Peyer's patch (tissue), 4 donors: ENCODE measurements around the gene INHBE. TPM values are rescaled to one million over a fixed set of nuclear protein-coding genes. Genes with fewer than 3 reads are reported as not detected.

Source experiments
- DNase-seq, 3 donors: peaks; one replicate each; pipeline ENCODE4 v3.0.0-alpha.2; 2017 to 2019
- H3K27ac ChIP-seq, 4 donors: fragments of 200-600 bp; sonication (generic); one replicate each; pipeline ENCODE4 v1.5.1; 2016 to 2019
- H3K27me3 ChIP-seq, 2 donors: fragments of 200-600 bp; sonication (generic); one replicate each; pipeline ENCODE4 v1.5.1; 2019
- H3K36me3 ChIP-seq, 3 donors: fragments of 200-600 bp; sonication (generic); one replicate each; pipeline ENCODE4 v1.5.1; 2016 to 2019
- H3K4me1 ChIP-seq, 4 donors: fragments of 200-600 bp; sonication (generic); one replicate each; pipeline ENCODE4 v1.5.1; 2016 to 2019
- H3K4me3 ChIP-seq, 4 donors: fragments of 200-600 bp; sonication (generic); 1 replicate in 3 of 4; 2 replicates in 1 of 4; pipeline ENCODE4 v1.5.1; 2016 to 2019; ENCODE audit warnings: mild to moderate bottlenecking in 1 of 4
- H3K9me3 ChIP-seq, 4 donors: fragments of 200-600 bp; sonication (generic); one replicate each; pipeline ENCODE4 v1.5.1; 2016 to 2019; ENCODE audit warnings: mild to moderate bottlenecking in 1 of 4
- CTCF ChIP-seq, 6 experiments: fragments of 450-650 bp in 4 of 6; fragments of 200-600 bp in 2 of 6; sonication (generic) in 1 of 6; IDR thresholded peaks; one replicate each; pipeline ENCODE4 v1.5.1; 2017 to 2019; ENCODE audit warnings: antibody characterized with exemption in 6 of 6, mild to moderate bottlenecking in 3 of 6, moderate library complexity in 1 of 6
- POLR2A ChIP-seq, 2 donors: fragments of 450-650 bp; IDR thresholded peaks; one replicate each; pipeline ENCODE4 v1.5.1; 2017; ENCODE audit warnings: antibody characterized with exemption in 2 of 2, mild to moderate bottlenecking in 2 of 2, moderate library complexity in 2 of 2
- total RNA-seq, 4 donors: library from RNA; depleted of rRNA; stranded (reverse); fragments of >200 nt; gene quantifications; one replicate each; pipeline ENCODE4 v1.1.0, GENCODE V29; 2016

The INHBE gene
- total RNA-seq, 4 donors from 2014 or later: not detected

DNA sequence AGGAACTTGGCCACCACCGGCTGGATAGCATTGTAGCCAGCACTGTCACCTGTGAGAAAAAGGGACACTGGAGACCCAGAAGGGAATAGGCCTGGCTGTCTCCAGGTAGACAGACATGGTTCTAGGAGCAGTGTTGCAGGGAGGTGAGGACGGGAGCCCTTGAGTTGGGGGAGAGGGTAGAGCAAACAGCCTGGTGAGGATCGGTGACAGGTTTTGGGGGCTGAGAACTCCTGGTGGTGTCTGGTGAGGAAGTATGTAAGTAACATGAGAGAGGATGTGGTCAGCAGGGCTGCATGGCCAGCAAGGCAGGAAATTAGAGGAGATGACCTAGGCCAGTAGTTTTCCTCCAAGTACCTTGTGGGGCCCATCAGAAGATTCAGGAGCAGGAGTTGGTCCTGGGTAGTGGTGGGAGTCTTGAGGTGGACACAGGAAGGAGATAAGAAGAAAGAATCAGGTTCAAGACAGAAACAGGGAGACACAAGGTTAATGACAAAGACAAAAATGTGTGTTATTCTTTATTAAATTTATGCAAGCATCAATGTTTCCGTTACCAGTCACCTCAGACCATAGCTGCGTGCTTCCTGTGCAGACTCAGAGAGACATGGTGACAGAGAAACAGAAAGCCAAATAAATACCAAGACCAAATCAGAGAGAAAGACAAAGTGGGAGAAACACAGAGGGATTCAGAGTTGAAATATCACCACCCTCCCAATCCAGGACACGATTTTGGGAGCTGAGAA is 24.4 kb downstream of the INHBE start, which contains the start of gene ARHGAP9:
Gene ARHGAP9 (minus strand): TSS at position 491 of the 740 bp plus-strand sequence. CDS start 460 bp downstream, at position 31.
- TF ChIP-seq CTCF (IDR thresholded peaks at IDR 0.05) (no peak), POLR2A (IDR thresholded peaks at IDR 0.05) (no peak)
- H3K27me3 ChIP-seq: peaks cover 0 to 11% of the 10 kb centered on the region in 2 donors
- peak in 2 of 3 donors; percentile 76 to 82 for DNase-seq
- H3K27ac ChIP-seq: peak within 1 kb of the TSS; percentile 78 to 95 (median 84)
- no peaks in the 10 kb centered on the region for H3K9me3 ChIP-seq
- H3K4me3 ChIP-seq: peak within 1 kb of the TSS; percentile 43 to 56 (median 46)
- peaks cover 4 to 36% (median 22%) of the 10 kb centered on the region in 4 donors for H3K4me1 ChIP-seq
- peaks cover 0 to 2% (median 0%) of the 10 kb centered on the region in 3 donors for H3K36me3 ChIP-seq

GRCh38 chr12:57481671-57482070 is 26.6 kb downstream of the INHBE start:
- Histone ChIP-seq H3K36me3 (no peaks in the 10 kb centered on the region), H3K9me3 (no peaks in the 10 kb centered on the region), H3K4me1 (peaks cover 0 to 21% (median 4%) of the 10 kb centered on the region in 4 donors), H3K4me3 (no peak overlapping the region), H3K27ac (peak overlapping the region in 1 of 4 donors; percentile 82), H3K27me3 (no peaks in the 10 kb centered on the region)
- TF ChIP-seq CTCF (IDR thresholded peaks at IDR 0.05) (no peak), POLR2A (IDR thresholded peaks at IDR 0.05) (no peak)
- DNase-seq: no peak

DNA sequence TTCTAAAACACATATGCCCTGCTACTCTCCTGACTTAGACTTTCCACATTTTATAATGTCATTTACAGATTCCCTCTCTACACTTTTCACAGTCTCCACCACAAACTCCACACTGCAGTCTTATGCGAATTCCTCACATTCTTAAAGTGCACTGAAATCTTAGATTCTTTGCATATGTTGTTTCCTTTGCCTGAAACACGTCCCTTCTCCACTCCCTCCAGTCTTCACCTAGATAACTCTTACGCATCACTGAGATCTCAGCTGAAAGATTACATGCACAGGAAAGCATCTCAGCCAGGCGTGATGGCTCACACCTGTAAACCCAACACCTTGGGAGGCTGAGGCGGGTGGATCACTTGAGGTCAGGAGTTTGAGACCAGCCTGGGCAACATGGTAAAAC is 28.4 kb downstream of the INHBE start:
- Histone ChIP-seq H3K4me3 (no peak overlapping the region), H3K9me3 (no peaks in the 10 kb centered on the region), H3K36me3 (no peaks in the 10 kb centered on the region), H3K27me3 (no peaks in the 10 kb centered on the region), H3K4me1 (peaks cover 0 to 17% (median 5%) of the 10 kb centered on the region in 4 donors), H3K27ac (no peak overlapping the region)
- TF ChIP-seq POLR2A (IDR thresholded peaks at IDR 0.05) (no peak), CTCF (IDR thresholded peaks at IDR 0.05) (no peak)
- no peak for DNase-seq

DNA sequence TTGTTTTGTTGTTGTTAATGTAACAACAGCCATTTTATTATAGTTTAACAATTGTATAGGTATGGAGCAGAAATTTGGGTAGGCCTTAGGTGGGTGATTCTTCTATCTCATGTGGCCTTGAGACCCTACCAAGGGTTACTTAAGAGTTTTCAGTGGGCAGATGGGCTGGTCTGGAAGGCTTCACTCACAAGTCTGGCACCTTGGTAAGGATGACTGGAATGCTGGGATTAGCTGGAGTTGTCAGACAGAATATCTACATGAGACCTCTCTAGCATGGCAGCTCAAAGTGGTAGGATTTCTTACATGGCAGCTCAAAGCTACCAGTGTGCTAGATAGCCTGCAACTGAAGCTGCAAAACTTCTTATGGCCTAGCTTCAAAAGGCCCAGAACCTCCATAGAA is 30.6 kb downstream of the INHBE start:
- Histone ChIP-seq H3K4me3 (no peak overlapping the region), H3K9me3 (no peaks in the 10 kb centered on the region), H3K36me3 (peaks cover 0 to 11% (median 0%) of the 10 kb centered on the region in 3 donors), H3K4me1 (peaks cover 0 to 9% (median 5%) of the 10 kb centered on the region in 4 donors), H3K27ac (no peak overlapping the region), H3K27me3 (no peaks in the 10 kb centered on the region)
- no peak for TF ChIP-seq CTCF (IDR thresholded peaks at IDR 0.05)
- no peak for TF ChIP-seq POLR2A (IDR thresholded peaks at IDR 0.05)
- DNase-seq: no peak

GRCh38 chr12:57487055-57487596 is 32.0 kb downstream of the INHBE start:
- no peak for TF ChIP-seq POLR2A (IDR thresholded peaks at IDR 0.05)
- no peak for TF ChIP-seq CTCF (IDR thresholded peaks at IDR 0.05)
- Histone ChIP-seq H3K27me3 (no peaks in the 10 kb centered on the region), H3K9me3 (no peaks in the 10 kb centered on the region), H3K4me3 (peak overlapping the region; percentile 69 to 75 (median 71)), H3K36me3 (peaks cover 0 to 23% (median 0%) of the 10 kb centered on the region in 3 donors), H3K4me1 (peaks cover 0 to 9% (median 3%) of the 10 kb centered on the region in 4 donors), H3K27ac (peak overlapping the region in 3 of 4 donors; percentile 6 to 84 (median 26))
- DNase-seq: peak in 1 of 3 donors; percentile 25
